OCI-LY3 (cell line): Measurements from ENCODE around the gene ZNF841.

Experiments used
- H2AFZ ChIP-seq: fragments of 200-600, 300-600 bp; shearing (Covaris generic); 2 replicates; pipeline ENCODE4 v1.6.0; 2014; ENCODE audit warnings: antibody characterized with exemption, low read depth, low read length
- H3K27ac ChIP-seq: fragments of 200-600, 300-600 bp; sonication (generic); 2 replicates; pipeline ENCODE4 v1.5.1; 2014; ENCODE audit warnings: mild to moderate bottlenecking, low read length, moderate library complexity, mixed read lengths
- H3K27me3 ChIP-seq: fragments of 200-600, 300-600 bp; sonication (generic); 2 replicates; pipeline ENCODE4 v1.6.1; 2014; ENCODE audit warnings: low read depth, low read length, mixed read lengths
- H3K36me3 ChIP-seq: fragments of 200-600, 300-600 bp; sonication (generic); replicated peaks from 2 replicates; pipeline ENCODE3; 2014; ENCODE audit warnings: low read depth, low read length, mixed read lengths
- H3K4me1 ChIP-seq: fragments of 300-600, 200-600 bp; sonication (generic); 2 replicates; pipeline ENCODE4 v1.6.1; 2014; ENCODE audit warnings: low read length, mixed read lengths
- H3K4me2 ChIP-seq: fragments of 200-600, 300-600 bp; sonication (generic); 2 replicates; pipeline ENCODE4 v1.6.1; 2014; ENCODE audit warnings: low read length, mixed read lengths
- H3K4me3 ChIP-seq: fragments of 300-600, 200-600 bp; sonication (generic); 2 replicates; pipeline ENCODE4 v1.5.1; 2014; ENCODE audit warnings: antibody characterized with exemption, mild to moderate bottlenecking, low read length, moderate library complexity
- H3K79me2 ChIP-seq: fragments of 300-600, 200-600 bp; shearing (Covaris generic); 2 replicates; pipeline ENCODE4 v1.6.1; 2014; ENCODE audit warnings: mild to moderate bottlenecking, low read length, mixed read lengths
- H3K9ac ChIP-seq: fragments of 300-600, 200-600 bp; shearing (Covaris generic); 2 replicates; pipeline ENCODE4 v1.6.0; 2014; ENCODE audit warnings: mild to moderate bottlenecking, low read length, moderate library complexity
- H3K9me3 ChIP-seq: fragments of 200-600, 300-600 bp; shearing (Covaris generic); 2 replicates; pipeline ENCODE4 v1.6.1; 2014; ENCODE audit warnings: low read length, mixed read lengths; ENCODE audit not compliant: insufficient read depth
- H4K20me1 ChIP-seq: fragments of 200-600, 300-600 bp; sonication (generic); 2 replicates; pipeline ENCODE4 v1.6.1; 2016; ENCODE audit warnings: low read length, mixed read lengths; ENCODE audit not compliant: insufficient read depth
- CTCF ChIP-seq: fragments of 200-600, 300-600 bp; sonication (generic); IDR thresholded peaks from 2 replicates; pipeline ENCODE4 v1.5.1; 2014; ENCODE audit warnings: antibody characterized with exemption, low read length, low read depth
- EZH2phosphoT487 ChIP-seq: fragments of 200-600 bp; shearing (Covaris generic); IDR thresholded peaks from 2 replicates; pipeline ENCODE4 v1.6.1; 2018; ENCODE audit warnings: antibody characterized with exemption, mixed run types, low read depth

ZNF841 gene

GRCh38 chr19:52095172-52096014, at the start of gene ZNF841:
Gene ZNF841, minus strand, starts transcription at chr19:52095765. Its CDS starts 10,964 bp downstream, at chr19:52084801.
- H3K4me1 ChIP-seq = no peaks in the 10 kb centered on the region
- H3K79me2 ChIP-seq = no peaks in the 10 kb centered on the region
- no peak within 1 kb of the TSS for H3K27ac ChIP-seq
- H4K20me1 ChIP-seq = no peaks in the 10 kb centered on the region
- no peak within 1 kb of the TSS for H3K9ac ChIP-seq
- peaks cover 12% of the 10 kb centered on the region; the same call in 1 of the 2 replicates for H3K9me3 ChIP-seq
- TF ChIP-seq CTCF (no peak), EZH2phosphoT487 (no peak)
- no peaks in the 10 kb centered on the region for H3K27me3 ChIP-seq
- no peak within 1 kb of the TSS for H3K4me3 ChIP-seq
- H2AFZ ChIP-seq = no peak within 1 kb of the TSS
- no peak within 1 kb of the TSS for H3K4me2 ChIP-seq
- no peaks in the 10 kb centered on the region for H3K36me3 ChIP-seq

- Histone ChIP-seq H3K27me3 (no peaks in the 10 kb centered on the region), H3K27ac (no peak overlapping the region), H3K9ac (no peak overlapping the region), H3K4me3 (no peak overlapping the region), H3K36me3 (peaks cover 3% of the 10 kb centered on the region), H3K9me3 (peaks cover 4% of the 10 kb centered on the region; the same call in 1 of the 2 replicates), H3K4me2 (no peak overlapping the region), H3K4me1 (peaks cover 11% of the 10 kb centered on the region), H2AFZ (no peak overlapping the region), H4K20me1 (no peaks in the 10 kb centered on the region), H3K79me2 (peaks cover 7% of the 10 kb centered on the region)
- TF ChIP-seq EZH2phosphoT487 = no peak
These were observed 46.5 kb upstream of the ZNF841 start for GRCh38 chr19:52142001-52142595.

- no peak overlapping the region for H3K4me3 ChIP-seq
- peaks cover 8% of the 10 kb centered on the region for H3K36me3 ChIP-seq
- no peaks in the 10 kb centered on the region for H4K20me1 ChIP-seq
- H3K4me2 ChIP-seq = no peak overlapping the region
- no peak overlapping the region for H3K9ac ChIP-seq
- no peak overlapping the region for H2AFZ ChIP-seq
- H3K27me3 ChIP-seq = no peaks in the 10 kb centered on the region
- no peak overlapping the region for H3K27ac ChIP-seq
- peaks cover 11% of the 10 kb centered on the region for H3K4me1 ChIP-seq
- peaks cover 7% of the 10 kb centered on the region; the same call in 1 of the 2 replicates for H3K9me3 ChIP-seq
- no peak for TF ChIP-seq EZH2phosphoT487
- TF ChIP-seq CTCF = no peak
- peaks cover 7% of the 10 kb centered on the region for H3K79me2 ChIP-seq
These were observed 45.6 kb upstream of the ZNF841 start for GRCh38 chr19:52141203-52141602.

GRCh38 chr19:52140032-52140710, 44.6 kb upstream of the ZNF841 start:
- Histone ChIP-seq H3K9me3 (peaks cover 10% of the 10 kb centered on the region; the same call in 1 of the 2 replicates), H2AFZ (peak overlapping the region; percentile 99), H3K9ac (peak overlapping the region; percentile 31), H3K27ac (no peak overlapping the region), H3K79me2 (peaks cover 7% of the 10 kb centered on the region), H4K20me1 (no peaks in the 10 kb centered on the region), H3K36me3 (peaks cover 13% of the 10 kb centered on the region), H3K4me3 (peak overlapping the region; percentile 80), H3K27me3 (no peaks in the 10 kb centered on the region), H3K4me1 (peaks cover 11% of the 10 kb centered on the region), H3K4me2 (peak overlapping the region; percentile 63)
- TF ChIP-seq EZH2phosphoT487 (no peak), CTCF (no peak)
